Measurements from ENCODE around the gene ZNF219. TPM values are rescaled to one million over a fixed set of nuclear protein-coding genes. Genes with fewer than 3 reads are reported as not detected.

The ZNF219 gene
- total and polyA plus RNA-seq, 2 of the 13 experiments (the other 11 are each of a cell fraction or from before 2014, with no cell fraction given), result 34.5 to 36.6 TPM

- TF ChIP-seq PRDM10 (CRISPR knock-in tag; IDR thresholded peaks at IDR 0.05; ENCODE audit: low read depth) (peak; percentile 37; the same call in 1 of the 2 replicates), MED8 (CRISPR knock-in tag; IDR thresholded peaks at IDR 0.05; ENCODE audit: insufficient replicate concordance) (no peak), ZFP1 (CRISPR knock-in tag; IDR thresholded peaks at IDR 0.05) (no peak), ZNF280B (CRISPR knock-in tag; IDR thresholded peaks at IDR 0.05; ENCODE audit: borderline replicate concordance) (peak; percentile 82; the same call in 1 of the 2 replicates), ZNF577 (CRISPR knock-in tag; IDR thresholded peaks at IDR 0.05; ENCODE audit: borderline replicate concordance, low read depth) (no peak), MZF1 (CRISPR knock-in tag; IDR thresholded peaks at IDR 0.05; ENCODE audit: borderline replicate concordance) (no peak), GTF2F1 (IDR thresholded peaks at IDR 0.05; ENCODE audit: low read length) (no peak), ZNF160 (CRISPR knock-in tag; IDR thresholded peaks at IDR 0.05) (peak; percentile 55; the same call in 1 of the 2 replicates), DNMT1 (CRISPR knock-in tag; IDR thresholded peaks at IDR 0.05) (no peak), HDAC1 (CRISPR knock-in tag; IDR thresholded peaks at IDR 0.05) (peak; percentile 78), BCL3 (CRISPR knock-in tag; IDR thresholded peaks at IDR 0.05) (no peak), ATF1 (CRISPR knock-in tag; IDR thresholded peaks at IDR 0.05) (no peak), ZBTB42 (CRISPR knock-in tag; IDR thresholded peaks at IDR 0.05) (no peak)
- TF ChIP-seq, protein P1, sequence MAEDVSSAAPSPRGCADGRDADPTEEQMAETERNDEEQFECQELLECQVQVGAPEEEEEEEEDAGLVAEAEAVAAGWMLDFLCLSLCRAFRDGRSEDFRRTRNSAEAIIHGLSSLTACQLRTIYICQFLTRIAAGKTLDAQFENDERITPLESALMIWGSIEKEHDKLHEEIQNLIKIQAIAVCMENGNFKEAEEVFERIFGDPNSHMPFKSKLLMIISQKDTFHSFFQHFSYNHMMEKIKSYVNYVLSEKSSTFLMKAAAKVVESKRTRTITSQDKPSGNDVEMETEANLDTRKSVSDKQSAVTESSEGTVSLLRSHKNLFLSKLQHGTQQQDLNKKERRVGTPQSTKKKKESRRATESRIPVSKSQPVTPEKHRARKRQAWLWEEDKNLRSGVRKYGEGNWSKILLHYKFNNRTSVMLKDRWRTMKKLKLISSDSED (CRISPR knock-in tag; IDR thresholded peaks at IDR 0.05), result no peak
- TF ChIP-seq, protein P2, sequence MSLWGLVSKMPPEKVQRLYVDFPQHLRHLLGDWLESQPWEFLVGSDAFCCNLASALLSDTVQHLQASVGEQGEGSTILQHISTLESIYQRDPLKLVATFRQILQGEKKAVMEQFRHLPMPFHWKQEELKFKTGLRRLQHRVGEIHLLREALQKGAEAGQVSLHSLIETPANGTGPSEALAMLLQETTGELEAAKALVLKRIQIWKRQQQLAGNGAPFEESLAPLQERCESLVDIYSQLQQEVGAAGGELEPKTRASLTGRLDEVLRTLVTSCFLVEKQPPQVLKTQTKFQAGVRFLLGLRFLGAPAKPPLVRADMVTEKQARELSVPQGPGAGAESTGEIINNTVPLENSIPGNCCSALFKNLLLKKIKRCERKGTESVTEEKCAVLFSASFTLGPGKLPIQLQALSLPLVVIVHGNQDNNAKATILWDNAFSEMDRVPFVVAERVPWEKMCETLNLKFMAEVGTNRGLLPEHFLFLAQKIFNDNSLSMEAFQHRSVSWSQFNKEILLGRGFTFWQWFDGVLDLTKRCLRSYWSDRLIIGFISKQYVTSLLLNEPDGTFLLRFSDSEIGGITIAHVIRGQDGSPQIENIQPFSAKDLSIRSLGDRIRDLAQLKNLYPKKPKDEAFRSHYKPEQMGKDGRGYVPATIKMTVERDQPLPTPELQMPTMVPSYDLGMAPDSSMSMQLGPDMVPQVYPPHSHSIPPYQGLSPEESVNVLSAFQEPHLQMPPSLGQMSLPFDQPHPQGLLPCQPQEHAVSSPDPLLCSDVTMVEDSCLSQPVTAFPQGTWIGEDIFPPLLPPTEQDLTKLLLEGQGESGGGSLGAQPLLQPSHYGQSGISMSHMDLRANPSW (CRISPR knock-in tag; IDR thresholded peaks at IDR 0.05; ENCODE audit: borderline replicate concordance), result 0 out of 2 replicates have a peak, but pooled peaks have one; percentile 56
These were observed 8.2 kb upstream of the ZNF219 start (continued) for GRCh38 chr14:21106498-21107282.

Measured in HepG2 (cell line).